CD4-positive, alpha-beta T cell (primary cell): ENCODE data around the gene FFAR1. TPM values are rescaled to one million over a fixed set of nuclear protein-coding genes. Genes with fewer than 3 reads are reported as not detected.
A peak's percentile ranks its signal among the peaks of the same experiment; 100 is the strongest.

Experiments
- ATAC-seq: fragments of 200-7000 bp; cut with Tn5 transposase; one replicate; pipeline ENCODE4 v1.10.0; 2022; ENCODE audit warnings: mild to moderate bottlenecking; ENCODE audit not compliant: poor library complexity
- CTCF ChIA-PET: fragments of 350-600 bp; sonication (Branson Sonifier 250); formaldehyde crosslinking; loops from one replicate; lab custom pipeline; 2021; ENCODE audit warnings: antibody characterized with exemption, inconsistent platforms; lab: Charles Lee
- POLR2A ChIA-PET: fragments of 350-600 bp; sonication (Branson Sonifier 250); formaldehyde crosslinking; loops from one replicate; lab custom pipeline; 2021; ENCODE audit warnings: antibody characterized with exemption, inconsistent platforms; lab: Charles Lee
- DNase-seq, 14 experiments: peaks; one replicate each; pipeline ENCODE4 v3.0.0-alpha.2; 2013 to 2020; ENCODE audit warnings: mixed read lengths in 2 of 14
- H3K27ac ChIP-seq, 2 donors: one replicate each; pipeline versions ENCODE4 v1.5.1 to v1.7.0; 2013; ENCODE audit warnings: low read length in 2 of 2, low read depth in 1 of 2, mild to moderate bottlenecking in 1 of 2
- H3K27me3 ChIP-seq, 2 experiments: 1 replicate in 1 of 2; 2 replicates in 1 of 2; pipeline versions ENCODE4 v1.6.1 to v1.7.0; 2013; ENCODE audit warnings: low read length in 2 of 2, control low read depth in 1 of 2, mild to moderate bottlenecking in 1 of 2, moderate library complexity in 1 of 2; ENCODE audit not compliant: insufficient read depth in 2 of 2, control insufficient read depth in 1 of 2
- H3K36me3 ChIP-seq: one replicate; pipeline ENCODE4 v1.6.1; 2013; ENCODE audit warnings: low read length, control low read depth; ENCODE audit not compliant: insufficient read depth
- H3K4me1 ChIP-seq: one replicate; pipeline ENCODE4 v1.6.1; 2013; ENCODE audit warnings: low read length, control low read depth; ENCODE audit not compliant: insufficient read depth
- H3K4me3 ChIP-seq: one replicate; pipeline ENCODE4 v1.5.1; 2013; ENCODE audit warnings: mild to moderate bottlenecking, low read length, moderate library complexity
- H3K9me3 ChIP-seq, 2 experiments: 1 replicate in 1 of 2; 2 replicates in 1 of 2; pipeline versions ENCODE4 v1.6.1 to v1.7.0; 2013; ENCODE audit warnings: low read length in 2 of 2, mild to moderate bottlenecking in 2 of 2, control low read depth in 1 of 2, moderate library complexity in 1 of 2; ENCODE audit not compliant: control insufficient read depth in 1 of 2, insufficient read depth in 1 of 2
- H3K27ac Mint-ChIP-seq: one replicate; pipeline ENCODE4 v1.8.0; 2020; ENCODE audit warnings: mixed read lengths
- H3K27me3 Mint-ChIP-seq: one replicate; pipeline ENCODE4 v1.8.0; 2021; ENCODE audit warnings: mixed read lengths
- H3K36me3 Mint-ChIP-seq: one replicate; pipeline ENCODE4 v1.8.0; 2021; ENCODE audit warnings: low read depth, mixed read lengths
- H3K4me1 Mint-ChIP-seq: one replicate; pipeline ENCODE4 v1.8.0; 2021; ENCODE audit warnings: low read depth, mixed read lengths
- H3K4me3 Mint-ChIP-seq: one replicate; pipeline ENCODE4 v1.8.0; 2020; ENCODE audit warnings: mild to moderate bottlenecking, mixed read lengths
- H3K9me3 Mint-ChIP-seq: one replicate; pipeline ENCODE4 v1.8.0; 2020; ENCODE audit warnings: mixed read lengths
- CTCF ChIP-seq: fragments of 200-600 bp; IDR thresholded peaks from one replicate; pipeline ENCODE4 v1.8.0; 2022; ENCODE audit warnings: antibody characterized with exemption, mild to moderate bottlenecking
- intact Hi-C, 2 experiments: fragments of 100-400 bp; cut with DNase I in 1 of 2; cut with micrococcal nuclease in 1 of 2; formaldehyde crosslinking; loops; one replicate each; pipeline versions ENCODE4 v1.15.1 to v1.9.0; 2023 to 2025; cut with DNase I, micrococcal nuclease
- total RNA-seq, 174 experiments: library from RNA in 2 of 174; stranded (reverse) in 2 of 174; gene quantifications; one replicate each; pipeline ENCODE4 v1.2.3 and lab custom pipeline; 2021 to 2026

FFAR1 gene
- total RNA-seq, 2 experiments from 2014 or later: not detected

DNA sequence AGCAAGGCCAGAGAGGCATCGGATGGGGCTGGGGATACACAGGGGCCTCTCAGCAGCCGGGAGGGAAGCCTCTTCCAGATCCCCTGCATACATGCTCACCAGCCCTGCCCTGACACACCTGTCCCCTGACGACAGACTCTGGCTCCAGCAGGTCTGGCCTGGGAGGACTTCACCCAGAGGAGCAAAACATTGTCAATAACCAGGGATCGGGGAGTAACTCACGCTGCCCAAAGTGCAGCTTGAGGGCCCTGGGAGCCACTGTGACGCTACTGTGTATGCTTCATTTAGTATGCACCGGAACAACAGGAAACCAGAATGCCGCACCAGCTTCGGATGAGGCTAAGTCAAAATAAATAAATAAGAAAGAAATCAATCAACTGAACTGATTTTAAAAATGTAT is 31.1 kb upstream of the FFAR1 start:
- H3K27ac Mint-ChIP-seq: no peak overlapping the region
- H3K4me1 Mint-ChIP-seq: no peaks in the 10 kb centered on the region
- no peaks in the 10 kb centered on the region for H3K36me3 Mint-ChIP-seq
- no peak overlapping the region for H3K4me3 Mint-ChIP-seq
- Histone ChIP-seq H3K27me3 (no peaks in the 10 kb centered on the region), H3K27ac (no peak overlapping the region), H3K4me3 (no peak overlapping the region), H3K9me3 (peaks cover 0 to under 1% of the 10 kb centered on the region in 2 experiments), H3K4me1 (peaks cover 13% of the 10 kb centered on the region), H3K36me3 (no peaks in the 10 kb centered on the region)
- POLR2A ChIA-PET: no interaction called here
- no peak for TF ChIP-seq CTCF
- no peak for DNase-seq
- no peaks in the 10 kb centered on the region for H3K27me3 Mint-ChIP-seq
- intact Hi-C loops: no loop called here
- ATAC-seq: no peak
- CTCF ChIA-PET: no interaction called here
- no peaks in the 10 kb centered on the region for H3K9me3 Mint-ChIP-seq

GRCh38 chr19:35317464-35318043 is 30.1 kb upstream of the FFAR1 start:
- ATAC-seq: no peak
- no peaks in the 10 kb centered on the region for H3K36me3 ChIP-seq
- TF ChIP-seq CTCF: no peak
- H3K27ac ChIP-seq: no peak overlapping the region
- DNase-seq: no peak
- intact Hi-C loops: no loop called here
- H3K4me1 ChIP-seq: peaks cover 13% of the 10 kb centered on the region
- Mint-ChIP-seq H3K36me3 (no peaks in the 10 kb centered on the region), H3K9me3 (no peaks in the 10 kb centered on the region), H3K27ac (no peak overlapping the region), H3K4me3 (no peak overlapping the region), H3K4me1 (no peaks in the 10 kb centered on the region), H3K27me3 (no peaks in the 10 kb centered on the region)
- ChIA-PET POLR2A (no interaction called here), CTCF (interaction anchor here (1.3 kb wide), 1 partner anchor 177 kb away, joined by 4 read pairs; no protein-coding TSS in a partner anchor)
- H3K9me3 ChIP-seq: peaks cover 0 to 8% of the 10 kb centered on the region in 2 experiments
- no peaks in the 10 kb centered on the region for H3K27me3 ChIP-seq
- no peak overlapping the region for H3K4me3 ChIP-seq

DNA sequence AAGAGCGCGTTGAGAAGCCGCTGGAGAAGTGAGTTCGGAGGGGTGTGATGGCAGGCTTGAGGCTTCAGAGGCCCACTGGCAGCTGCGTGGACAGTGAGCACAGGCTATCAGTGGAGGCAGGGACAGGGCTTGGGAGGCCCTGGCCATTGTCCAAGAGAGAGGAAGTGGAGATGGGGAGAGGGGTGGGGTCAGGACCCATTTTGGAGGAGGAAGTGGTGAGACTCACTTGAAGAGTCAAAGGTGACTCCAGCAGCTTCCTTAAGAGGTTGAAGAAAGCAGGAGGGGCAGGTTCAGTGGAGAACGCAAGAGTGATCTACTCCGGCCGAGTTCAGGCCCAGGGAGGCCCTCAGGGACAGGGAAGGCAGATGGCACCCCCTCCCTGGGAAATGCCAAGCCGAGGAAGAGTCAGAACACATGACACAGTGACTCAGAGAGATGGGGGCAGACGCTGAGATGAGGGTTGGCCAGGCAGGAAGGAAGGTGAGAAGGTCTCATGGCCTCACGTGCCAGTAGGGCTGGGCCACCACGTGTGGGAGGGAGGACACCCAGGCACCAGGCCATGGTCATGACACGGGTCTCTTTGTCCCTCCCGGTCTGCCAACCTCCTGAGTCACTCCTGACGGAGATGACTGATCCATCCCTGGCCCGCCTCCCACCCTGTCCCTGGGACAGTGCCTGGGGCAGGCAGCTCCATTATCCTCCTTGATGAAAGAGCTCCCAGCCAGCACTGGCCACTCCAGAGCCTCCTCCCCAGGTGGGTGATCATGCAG is 28.8 kb upstream of the FFAR1 start:
- intact Hi-C loops: no loop called here
- POLR2A ChIA-PET: no interaction called here

More for the DNA sequence above, 28.8 kb upstream of the FFAR1 start:
- CTCF ChIA-PET: interaction anchor here (1.3 kb wide), 1 partner anchor 176 kb away, joined by 4 read pairs; no protein-coding TSS in a partner anchor
- Mint-ChIP-seq H3K27ac (no peak overlapping the region), H3K4me3 (no peak overlapping the region), H3K4me1 (no peaks in the 10 kb centered on the region), H3K36me3 (no peaks in the 10 kb centered on the region), H3K9me3 (no peaks in the 10 kb centered on the region), H3K27me3 (no peaks in the 10 kb centered on the region)
- H3K27ac ChIP-seq: no peak overlapping the region
- DNase-seq (peak in 2 of 14 experiments; percentile 68 to 80), ATAC-seq (no peak)
- no peaks in the 10 kb centered on the region for H3K36me3 ChIP-seq
- peaks cover 0 to 8% of the 10 kb centered on the region in 2 experiments for H3K9me3 ChIP-seq
- no peaks in the 10 kb centered on the region for H3K27me3 ChIP-seq
- H3K4me1 ChIP-seq: peaks cover 13% of the 10 kb centered on the region
- no peak for TF ChIP-seq CTCF
- no peak overlapping the region for H3K4me3 ChIP-seq
